ENCODE data around the gene FAM171A1. TPM values are rescaled to one million over a fixed set of nuclear protein-coding genes. Genes with fewer than 3 reads are reported as not detected.

Gene FAM171A1
- total and polyA plus RNA-seq, 2 donors = 4.2 to 5.4 TPM

DNA sequence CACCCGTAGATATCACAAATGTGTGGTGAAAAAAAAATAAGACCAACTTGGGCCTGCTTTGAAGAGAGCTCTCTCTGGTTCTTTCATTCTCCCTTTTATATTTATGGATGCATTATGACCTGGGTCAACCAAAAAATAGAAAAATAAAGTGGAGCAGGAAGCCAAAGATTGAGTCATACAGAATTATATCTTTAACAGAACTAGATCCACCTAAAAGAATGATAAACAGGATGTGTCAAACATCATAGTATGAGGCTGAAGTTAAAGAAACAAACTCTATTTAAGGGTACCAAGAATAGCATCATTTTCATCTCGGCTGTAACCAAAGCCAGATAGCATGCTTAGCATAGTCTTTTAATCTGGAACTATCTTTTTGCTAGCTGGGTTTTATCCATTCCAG, 173.8 kb downstream of the FAM171A1 start:
- Histone ChIP-seq H3K9me3 (ENCODE audit: control insufficient read depth in 2 of 2, insufficient read depth in 1 of 2, low read length in 1 of 2) (no peaks in the 10 kb centered on the region), H3K27ac (ENCODE audit: low read depth in 1 of 2, low read length in 1 of 2) (peak overlapping the region in 1 of 2 donors; percentile 66), H3K4me3 (ENCODE audit: low read length in 2 of 2) (no peak overlapping the region), H3K4me1 (ENCODE audit: control insufficient read depth in 2 of 2, insufficient read depth in 2 of 2, low read length in 2 of 2) (peaks cover 0 to 15% of the 10 kb centered on the region in 2 donors), H3K36me3 (ENCODE audit: control insufficient read depth in 2 of 2, insufficient read depth in 2 of 2, low read length in 1 of 2) (no peaks in the 10 kb centered on the region), H3K27me3 (ENCODE audit: control insufficient read depth in 2 of 2, insufficient read depth in 1 of 2, low read length in 1 of 2) (no peaks in the 10 kb centered on the region)
- no peak for DNase-seq (ENCODE audit: low read depth in 6 of 9, low spot score in 9 of 9)
- 84% methylated on average over 2 of the region's 2 CpGs for WGBS

DNA sequence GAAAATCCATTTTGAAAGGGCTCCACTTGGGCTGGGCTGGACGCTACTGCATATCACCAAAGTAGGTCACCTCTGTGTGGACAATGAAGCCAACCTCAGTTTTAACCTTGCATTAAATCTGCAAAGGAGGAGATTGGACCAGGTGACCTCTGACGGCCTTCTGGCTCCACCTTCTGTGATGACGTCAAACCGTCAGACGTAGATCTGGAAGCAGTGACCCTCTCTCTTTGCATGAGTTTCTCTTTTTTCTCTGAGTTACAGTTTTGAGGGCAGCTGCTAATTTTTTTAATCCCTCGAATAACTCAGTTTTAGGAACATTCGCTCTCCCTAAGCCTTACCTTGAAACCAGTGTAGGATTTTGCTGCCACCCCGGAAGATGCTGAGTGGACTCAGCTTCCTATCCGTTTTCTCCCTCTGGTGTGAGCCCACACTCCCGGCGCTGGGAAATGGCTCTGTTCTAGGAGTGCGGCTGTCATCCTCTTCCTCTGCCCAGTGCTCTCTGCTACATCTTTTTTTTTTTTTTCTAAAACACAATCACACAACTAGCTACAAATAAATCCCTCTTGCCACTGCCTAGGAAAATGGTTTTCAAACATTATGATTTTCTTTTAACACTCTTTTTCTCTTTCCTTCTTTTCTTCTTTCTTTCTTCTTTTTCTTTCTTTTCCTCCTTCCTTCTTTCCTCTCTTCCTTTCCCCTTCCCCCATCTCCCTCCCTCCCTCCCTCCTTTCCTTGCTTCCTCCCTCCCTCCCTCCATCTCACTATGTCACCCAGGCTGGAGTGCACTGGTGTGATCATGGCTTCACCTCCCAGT, 174.9 kb downstream of the FAM171A1 start:
- no peak overlapping the region for H3K27ac ChIP-seq (ENCODE audit: low read depth in 1 of 2, low read length in 1 of 2)
- no peaks in the 10 kb centered on the region for H3K27me3 ChIP-seq (ENCODE audit: control insufficient read depth in 2 of 2, insufficient read depth in 1 of 2, low read length in 1 of 2)
- H3K9me3 ChIP-seq (ENCODE audit: control insufficient read depth in 2 of 2, insufficient read depth in 1 of 2, low read length in 1 of 2) = no peaks in the 10 kb centered on the region
- 81% methylated on average over 12 of the region's 12 CpGs for WGBS
- H3K4me3 ChIP-seq (ENCODE audit: low read length in 2 of 2) = no peak overlapping the region
- no peaks in the 10 kb centered on the region for H3K36me3 ChIP-seq (ENCODE audit: control insufficient read depth in 2 of 2, insufficient read depth in 2 of 2, low read length in 1 of 2)
- H3K4me1 ChIP-seq (ENCODE audit: control insufficient read depth in 2 of 2, insufficient read depth in 2 of 2, low read length in 2 of 2) = peaks cover 0 to 15% of the 10 kb centered on the region in 2 donors
- no peak for DNase-seq (ENCODE audit: low read depth in 6 of 9, low spot score in 9 of 9)

DNA sequence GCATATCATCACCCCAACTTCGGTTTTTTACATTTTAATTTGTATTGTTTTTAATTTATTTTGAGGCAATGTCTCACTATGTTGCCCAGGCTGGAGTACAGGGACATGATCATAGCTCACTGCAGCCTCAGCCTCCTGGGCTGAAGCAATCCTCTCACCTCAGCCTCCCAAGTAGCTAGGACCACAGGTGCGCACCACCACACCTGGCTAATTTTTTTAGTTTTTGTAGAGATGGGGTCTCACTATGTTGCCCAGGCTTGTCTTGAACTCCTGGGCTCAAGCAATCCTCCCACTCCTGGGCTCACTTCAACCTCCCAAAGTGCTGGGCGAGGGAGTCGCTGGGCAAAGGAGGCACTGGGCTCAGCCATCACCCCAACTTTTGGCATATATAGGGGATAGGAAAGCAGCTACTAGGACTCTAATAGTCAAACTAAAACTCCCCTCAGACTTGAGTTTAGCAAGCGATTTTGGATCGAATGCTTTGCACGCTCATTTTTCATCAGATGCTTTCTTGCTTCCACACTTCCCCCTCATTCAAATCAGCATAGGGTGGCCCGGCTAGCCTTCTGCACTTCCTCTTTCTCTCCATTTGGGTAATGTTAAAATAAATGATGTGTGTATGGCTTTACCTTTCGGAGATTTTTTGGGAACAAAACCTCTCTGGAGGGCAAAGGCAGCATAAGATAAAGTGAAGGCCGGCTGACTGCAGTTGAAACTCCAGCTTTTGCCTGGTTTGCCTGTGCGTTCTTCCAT, 181.8 kb downstream of the FAM171A1 start:
- no peaks in the 10 kb centered on the region for H3K36me3 ChIP-seq (ENCODE audit: control insufficient read depth in 2 of 2, insufficient read depth in 2 of 2, low read length in 1 of 2)
- no peak overlapping the region for H3K4me3 ChIP-seq (ENCODE audit: low read length in 2 of 2)
- peaks cover 4 to 5% of the 10 kb centered on the region in 2 donors for H3K4me1 ChIP-seq (ENCODE audit: control insufficient read depth in 2 of 2, insufficient read depth in 2 of 2, low read length in 2 of 2)
- peaks cover 0 to 8% of the 10 kb centered on the region in 2 donors for H3K9me3 ChIP-seq (ENCODE audit: control insufficient read depth in 2 of 2, insufficient read depth in 1 of 2, low read length in 1 of 2)
- DNase-seq (ENCODE audit: low read depth in 6 of 9, low spot score in 9 of 9) = no peak
- WGBS = 61% methylated on average over 11 of the region's 11 CpGs
- no peaks in the 10 kb centered on the region for H3K27me3 ChIP-seq (ENCODE audit: control insufficient read depth in 2 of 2, insufficient read depth in 1 of 2, low read length in 1 of 2)
- no peak overlapping the region for H3K27ac ChIP-seq (ENCODE audit: low read depth in 1 of 2, low read length in 1 of 2)

DNA sequence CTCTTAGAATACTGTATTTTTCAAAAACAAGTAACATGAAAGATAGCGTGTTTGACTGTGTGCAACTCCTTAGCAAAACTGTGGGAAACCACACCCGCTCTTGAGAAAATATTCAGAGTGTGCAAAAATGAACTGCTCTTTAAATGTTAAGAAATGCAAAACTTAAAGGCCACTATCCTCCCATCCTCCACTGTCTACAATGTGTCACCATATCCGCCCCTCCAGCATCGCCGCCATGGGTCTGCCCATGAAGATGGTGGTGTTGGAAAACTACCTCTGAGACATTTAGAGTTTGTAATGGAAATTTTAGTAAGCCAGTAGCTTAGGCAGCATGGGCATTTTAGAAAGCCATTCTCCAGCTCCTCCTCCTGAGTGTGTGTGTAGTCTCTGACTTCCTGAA, 182.5 kb downstream of the FAM171A1 start:
- peaks cover 4 to 5% of the 10 kb centered on the region in 2 donors for H3K4me1 ChIP-seq (ENCODE audit: control insufficient read depth in 2 of 2, insufficient read depth in 2 of 2, low read length in 2 of 2)
- 87% methylated on average over 5 of the region's 5 CpGs for WGBS
- peaks cover 0 to 8% of the 10 kb centered on the region in 2 donors for H3K9me3 ChIP-seq (ENCODE audit: control insufficient read depth in 2 of 2, insufficient read depth in 1 of 2, low read length in 1 of 2)
- no peak overlapping the region for H3K4me3 ChIP-seq (ENCODE audit: low read length in 2 of 2)
- no peaks in the 10 kb centered on the region for H3K27me3 ChIP-seq (ENCODE audit: control insufficient read depth in 2 of 2, insufficient read depth in 1 of 2, low read length in 1 of 2)
- no peaks in the 10 kb centered on the region for H3K36me3 ChIP-seq (ENCODE audit: control insufficient read depth in 2 of 2, insufficient read depth in 2 of 2, low read length in 1 of 2)
- peak in 1 of 9 donors; percentile 50 for DNase-seq (ENCODE audit: low read depth in 6 of 9, low spot score in 9 of 9)
- H3K27ac ChIP-seq (ENCODE audit: low read depth in 1 of 2, low read length in 1 of 2) = peak overlapping the region in 1 of 2 donors; percentile 12

DNA sequence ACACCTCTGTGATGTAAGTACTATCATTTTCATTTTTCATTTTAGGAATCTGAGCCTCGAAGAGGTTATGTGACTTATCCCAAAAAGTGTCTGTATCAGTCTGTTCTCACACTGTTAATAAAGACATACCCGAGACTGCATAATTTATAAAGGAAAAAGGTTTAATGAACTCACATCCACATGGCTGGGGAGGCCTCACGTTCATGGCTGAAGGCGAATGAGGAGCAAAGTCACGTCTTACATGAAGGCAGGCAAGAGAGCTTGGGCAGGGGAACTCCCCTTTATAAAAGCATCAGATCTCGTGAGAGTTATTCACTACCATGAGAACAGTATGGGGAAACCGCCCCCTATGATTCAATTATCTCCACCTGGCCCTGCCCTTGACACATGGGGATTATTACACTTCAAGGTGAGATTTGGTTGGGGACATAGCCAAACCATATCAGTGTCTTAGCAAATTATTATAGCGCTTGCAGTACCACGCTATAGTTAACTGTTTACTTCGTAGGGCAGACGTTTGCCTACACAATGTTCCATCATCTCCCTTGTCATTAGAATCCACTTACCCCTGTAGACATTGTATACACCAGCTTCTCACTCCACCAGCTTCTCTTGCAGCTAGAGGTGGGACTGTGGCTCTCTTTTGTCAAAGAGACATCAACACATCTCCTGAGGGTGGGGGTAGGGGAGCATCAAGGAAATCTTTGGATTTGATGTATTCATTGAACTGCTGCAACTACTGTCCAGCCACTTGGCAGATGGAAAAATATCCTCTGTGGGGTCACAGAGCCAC, 187.2 kb downstream of the FAM171A1 start:
- no peak overlapping the region for H3K4me3 ChIP-seq (ENCODE audit: low read length in 2 of 2)
- WGBS = 96% methylated on average over 11 of the region's 11 CpGs
- no peaks in the 10 kb centered on the region for H3K27me3 ChIP-seq (ENCODE audit: control insufficient read depth in 2 of 2, insufficient read depth in 1 of 2, low read length in 1 of 2)
- no peaks in the 10 kb centered on the region for H3K36me3 ChIP-seq (ENCODE audit: control insufficient read depth in 2 of 2, insufficient read depth in 2 of 2, low read length in 1 of 2)
- peaks cover 4 to 5% of the 10 kb centered on the region in 2 donors for H3K4me1 ChIP-seq (ENCODE audit: control insufficient read depth in 2 of 2, insufficient read depth in 2 of 2, low read length in 2 of 2)
- H3K9me3 ChIP-seq (ENCODE audit: control insufficient read depth in 2 of 2, insufficient read depth in 1 of 2, low read length in 1 of 2) = peaks cover 0 to 8% of the 10 kb centered on the region in 2 donors
- DNase-seq (ENCODE audit: low read depth in 6 of 9, low spot score in 9 of 9) = no peak
- H3K27ac ChIP-seq (ENCODE audit: low read depth in 1 of 2, low read length in 1 of 2) = no peak overlapping the region

DNA sequence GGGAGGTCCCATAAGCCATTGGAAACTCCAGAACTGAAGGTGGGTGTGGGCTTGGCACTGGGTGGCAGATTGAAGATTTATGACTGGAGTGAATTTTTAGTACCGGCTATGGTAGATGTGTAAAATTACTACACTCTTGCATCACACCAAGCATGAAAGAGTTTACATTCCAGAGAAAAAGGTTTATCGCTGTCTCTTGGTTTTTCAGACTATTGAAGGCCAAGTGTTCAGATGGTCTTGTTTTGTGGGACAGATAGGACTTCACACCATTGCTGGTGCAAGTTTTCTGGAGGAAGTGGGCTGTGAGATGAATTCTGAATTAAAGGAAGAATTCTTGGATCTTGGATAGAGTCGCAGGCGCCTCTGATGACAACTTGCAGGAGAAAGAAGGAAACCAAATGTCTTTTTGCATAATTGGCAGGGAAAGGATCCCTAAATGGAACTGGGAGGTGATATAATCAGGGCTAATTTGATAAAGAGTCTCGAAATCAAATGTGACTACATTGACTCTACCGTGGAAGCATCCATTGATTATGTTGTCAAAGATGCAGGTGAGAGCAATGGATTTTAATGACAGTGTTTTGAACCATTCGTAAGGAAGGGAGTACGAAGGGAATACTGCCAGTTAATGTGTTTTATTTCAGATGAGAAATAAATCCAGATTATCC, 188.4 kb downstream of the FAM171A1 start:
- H3K9me3 ChIP-seq (ENCODE audit: control insufficient read depth in 2 of 2, insufficient read depth in 1 of 2, low read length in 1 of 2) = peaks cover 0 to 8% of the 10 kb centered on the region in 2 donors
- no peak overlapping the region for H3K4me3 ChIP-seq (ENCODE audit: low read length in 2 of 2)
- no peaks in the 10 kb centered on the region for H3K27me3 ChIP-seq (ENCODE audit: control insufficient read depth in 2 of 2, insufficient read depth in 1 of 2, low read length in 1 of 2)
- H3K36me3 ChIP-seq (ENCODE audit: control insufficient read depth in 2 of 2, insufficient read depth in 2 of 2, low read length in 1 of 2) = no peaks in the 10 kb centered on the region
- 94% methylated on average over 8 of the region's 8 CpGs for WGBS
- H3K27ac ChIP-seq (ENCODE audit: low read depth in 1 of 2, low read length in 1 of 2) = no peak overlapping the region
- H3K4me1 ChIP-seq (ENCODE audit: control insufficient read depth in 2 of 2, insufficient read depth in 2 of 2, low read length in 2 of 2) = peaks cover 4 to 5% of the 10 kb centered on the region in 2 donors
- no peak for DNase-seq (ENCODE audit: low read depth in 6 of 9, low spot score in 9 of 9)

DNA sequence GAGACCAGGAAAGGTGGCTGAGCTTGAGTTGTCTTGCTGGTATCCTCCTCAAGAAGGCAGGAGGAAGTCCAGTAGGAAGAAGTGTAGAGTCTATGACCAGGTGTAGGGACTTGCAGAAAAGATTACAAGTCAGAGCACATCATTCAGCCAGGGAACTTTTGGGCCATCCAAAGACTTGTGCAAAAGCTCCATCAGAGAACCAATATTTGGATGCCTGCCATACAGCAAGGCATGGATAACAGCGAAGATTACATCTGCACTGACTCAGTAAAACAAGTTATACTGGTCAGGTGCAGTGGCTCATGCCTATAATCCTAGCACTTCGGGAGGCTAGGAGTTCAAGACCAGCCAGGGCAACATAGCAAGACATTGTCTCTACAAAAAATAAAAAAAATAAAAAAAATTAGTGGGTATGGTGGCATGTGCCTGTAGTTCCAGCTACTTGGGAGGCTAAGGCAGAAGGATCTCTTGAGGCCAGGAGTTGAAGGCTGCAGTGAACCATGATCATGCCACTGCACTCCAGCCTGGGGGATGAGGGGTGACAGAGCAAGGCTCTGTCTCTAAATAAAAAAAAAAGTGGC, 189.4 kb downstream of the FAM171A1 start:
- Histone ChIP-seq H3K27me3 (ENCODE audit: control insufficient read depth in 2 of 2, insufficient read depth in 1 of 2, low read length in 1 of 2) (no peaks in the 10 kb centered on the region), H3K27ac (ENCODE audit: low read depth in 1 of 2, low read length in 1 of 2) (no peak overlapping the region), H3K9me3 (ENCODE audit: control insufficient read depth in 2 of 2, insufficient read depth in 1 of 2, low read length in 1 of 2) (peaks cover 0 to 8% of the 10 kb centered on the region in 2 donors), H3K4me3 (ENCODE audit: low read length in 2 of 2) (no peak overlapping the region), H3K36me3 (ENCODE audit: control insufficient read depth in 2 of 2, insufficient read depth in 2 of 2, low read length in 1 of 2) (no peaks in the 10 kb centered on the region), H3K4me1 (ENCODE audit: control insufficient read depth in 2 of 2, insufficient read depth in 2 of 2, low read length in 2 of 2) (peaks cover 4 to 5% of the 10 kb centered on the region in 2 donors)
- 96% methylated on average over 2 of the region's 2 CpGs for WGBS
- no peak for DNase-seq (ENCODE audit: low read depth in 6 of 9, low spot score in 9 of 9)

DNA sequence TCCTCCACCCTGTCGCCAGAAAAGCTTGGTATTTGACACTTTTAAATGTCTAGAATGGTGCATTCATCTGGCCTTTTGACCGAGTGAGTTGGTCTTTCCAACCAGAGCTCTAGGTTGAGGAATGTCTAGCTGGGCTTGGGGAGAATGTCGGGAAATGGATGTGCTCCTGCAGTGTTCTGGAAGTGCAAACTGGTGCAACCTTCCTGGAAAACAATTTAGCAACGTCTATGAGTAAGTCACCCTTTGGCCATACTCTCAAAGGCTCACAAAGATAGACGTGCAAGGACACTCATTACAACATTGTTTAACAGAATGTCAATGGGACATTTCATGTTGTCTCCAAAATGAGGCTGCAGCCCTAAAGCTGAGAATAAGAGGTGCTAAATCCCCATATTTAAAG, 190.4 kb downstream of the FAM171A1 start:
- Histone ChIP-seq H3K36me3 (ENCODE audit: control insufficient read depth in 2 of 2, insufficient read depth in 2 of 2, low read length in 1 of 2) (no peaks in the 10 kb centered on the region), H3K27ac (ENCODE audit: low read depth in 1 of 2, low read length in 1 of 2) (no peak overlapping the region)

More for the DNA sequence above, 190.4 kb downstream of the FAM171A1 start:
- Histone ChIP-seq H3K4me1 (ENCODE audit: control insufficient read depth in 2 of 2, insufficient read depth in 2 of 2, low read length in 2 of 2) (peaks cover 4 to 5% of the 10 kb centered on the region in 2 donors), H3K27me3 (ENCODE audit: control insufficient read depth in 2 of 2, insufficient read depth in 1 of 2, low read length in 1 of 2) (no peaks in the 10 kb centered on the region), H3K4me3 (ENCODE audit: low read length in 2 of 2) (no peak overlapping the region), H3K9me3 (ENCODE audit: control insufficient read depth in 2 of 2, insufficient read depth in 1 of 2, low read length in 1 of 2) (peaks cover 0 to 8% of the 10 kb centered on the region in 2 donors)
- no peak for DNase-seq (ENCODE audit: low read depth in 6 of 9, low spot score in 9 of 9)
- WGBS = 94% methylated on average over 5 of the region's 5 CpGs

Data from thymus (tissue), 11 donors.